ENCODE results near the gene CCL4L2.
"Not testable (repeated sequence)": the region's sequence is repeated elsewhere in the genome, so short reads cannot be mapped to it uniquely, and the experiment has no call there.

The CCL4L2 gene

DNA sequence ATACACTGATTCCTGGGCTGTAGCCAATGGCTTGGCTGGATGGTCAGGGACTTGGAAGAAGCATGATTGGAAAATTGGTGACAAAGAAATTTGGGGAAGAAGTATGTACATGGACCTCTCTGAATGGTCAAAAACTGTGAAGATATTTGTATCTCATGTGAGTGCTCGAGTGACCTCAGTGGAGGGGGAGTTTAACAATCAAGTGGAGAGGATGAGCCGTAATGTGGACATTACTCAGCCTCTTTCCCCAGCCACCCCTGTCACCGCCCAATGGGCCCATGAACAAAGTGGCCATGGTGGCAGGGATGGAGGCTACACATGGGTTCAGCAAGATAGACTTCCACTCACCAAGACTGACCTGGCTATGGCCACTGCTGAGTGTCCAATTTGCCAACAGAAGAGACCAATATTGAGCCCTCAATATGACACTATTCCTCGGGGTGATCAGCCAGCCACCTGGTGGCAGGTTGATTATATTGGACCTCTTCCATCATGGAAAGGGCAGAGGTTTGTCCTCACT is 10.8 kb downstream of the CCL4L2 start:
- not testable (repeated sequence) for DNase-seq

- DNase-seq, result not testable (repeated sequence)
Observed at GRCh38 chr17:36222967-36223366, 12.1 kb downstream of the CCL4L2 start.

DNA sequence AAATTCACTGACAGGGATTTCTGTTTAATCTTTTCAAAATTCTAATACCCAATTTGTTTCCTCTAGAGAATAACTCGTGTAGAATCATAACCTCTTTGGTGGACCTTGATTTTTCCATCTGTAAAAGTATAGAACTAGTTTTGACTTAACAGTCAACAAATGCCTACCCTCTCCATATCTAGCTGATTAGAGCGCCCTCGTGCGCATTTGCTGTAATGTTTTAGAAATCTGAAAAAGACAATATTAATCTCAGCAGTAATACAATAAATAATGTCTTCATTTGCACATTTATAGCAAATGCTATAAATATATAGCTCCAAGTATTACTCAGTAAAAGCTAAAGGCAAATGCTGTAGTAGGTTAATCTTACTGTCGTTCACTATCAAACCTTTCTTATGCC is 18.8 kb downstream of the CCL4L2 start:
- not testable (repeated sequence) for DNase-seq

DNA sequence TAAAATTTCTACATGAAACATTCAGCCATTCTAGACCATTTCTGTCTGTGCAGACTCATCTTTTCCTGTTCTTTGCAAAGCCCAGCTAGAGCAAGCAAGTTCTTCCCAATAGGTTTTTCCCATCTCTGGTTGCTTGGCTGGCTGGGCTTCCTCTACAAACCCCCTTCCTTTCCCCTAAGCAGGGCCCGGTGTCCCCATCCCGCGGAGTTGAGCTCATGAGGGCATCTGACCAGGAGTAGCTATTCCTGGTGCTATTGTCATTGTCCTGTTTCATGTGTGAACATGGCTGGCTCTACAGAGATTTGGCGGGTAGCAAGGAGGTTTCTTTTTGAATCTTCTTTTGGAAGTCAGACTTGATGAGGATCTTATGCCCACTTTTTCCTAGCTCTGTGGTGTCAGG is 31.2 kb downstream of the CCL4L2 start:
- not testable (repeated sequence) for DNase-seq

Data from central memory CD4-positive, alpha-beta T cell (primary cell).